ENCODE results near the gene DAGLA.
"Not testable (repeated sequence)": the region's sequence is repeated elsewhere in the genome, so short reads cannot be mapped to it uniquely, and the experiment has no call there.

The DAGLA gene

GRCh38 chr11:61655266-61656159, 24.7 kb upstream of the DAGLA start:
- H3K9me3 Mint-ChIP-seq; H3K36me3 Mint-ChIP-seq (ENCODE audit: low read depth); H3K27ac Mint-ChIP-seq; H3K27me3 Mint-ChIP-seq; intact Hi-C loops (cut with micrococcal nuclease); H3K4me3 Mint-ChIP-seq: not testable (repeated sequence)
- H3K4me1 Mint-ChIP-seq (ENCODE audit: low read depth): peaks cover 24% of the 10 kb centered on the region

DNA sequence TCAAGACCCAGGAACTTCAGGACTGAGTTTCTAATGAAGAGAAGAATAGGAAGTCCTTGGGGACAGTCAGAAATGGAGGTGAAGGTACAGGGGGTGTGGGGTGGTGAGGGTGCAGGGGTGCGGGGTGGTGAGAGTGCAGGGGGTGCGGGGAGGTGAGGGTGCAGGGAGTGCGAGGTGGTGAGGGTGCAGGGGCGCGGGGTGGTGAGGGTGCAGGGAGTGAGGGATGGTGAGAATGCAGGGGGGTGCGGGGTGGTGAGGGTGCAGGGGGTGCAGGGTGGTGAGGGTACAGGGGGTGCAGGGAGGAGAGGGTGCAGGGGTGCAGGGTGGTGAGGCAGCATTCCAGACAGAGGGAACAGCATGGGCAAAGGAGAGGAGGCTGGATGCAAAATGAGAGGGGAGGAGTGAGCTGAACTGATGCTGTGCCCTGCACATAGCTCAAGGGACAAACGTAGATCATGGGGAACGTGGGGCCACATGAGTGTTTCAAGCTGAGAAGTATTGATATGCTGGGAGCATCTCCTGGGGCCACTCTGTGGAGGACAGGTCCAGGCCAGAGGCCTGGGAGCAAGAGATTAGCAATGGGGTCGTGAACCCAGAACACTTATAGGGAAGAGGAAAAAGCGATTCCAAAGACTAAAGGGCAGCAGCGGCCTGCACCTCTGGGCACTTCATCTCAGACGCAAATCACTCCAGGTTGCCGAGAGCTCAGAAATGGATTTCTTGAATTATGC, 23.7 kb upstream of the DAGLA start:
- intact Hi-C loops (cut with micrococcal nuclease): no loop called here
- no peaks in the 10 kb centered on the region for H3K36me3 Mint-ChIP-seq (ENCODE audit: low read depth)
- peaks cover 24% of the 10 kb centered on the region for H3K4me1 Mint-ChIP-seq (ENCODE audit: low read depth)
- H3K27ac Mint-ChIP-seq: no peak overlapping the region
- no peak overlapping the region for H3K4me3 Mint-ChIP-seq
- no peaks in the 10 kb centered on the region for H3K27me3 Mint-ChIP-seq
- no peaks in the 10 kb centered on the region for H3K9me3 Mint-ChIP-seq

- H3K27me3 Mint-ChIP-seq: peaks cover 4% of the 10 kb centered on the region
- no peaks in the 10 kb centered on the region for H3K9me3 Mint-ChIP-seq
- no peak overlapping the region for H3K4me3 Mint-ChIP-seq
- no peaks in the 10 kb centered on the region for H3K36me3 Mint-ChIP-seq (ENCODE audit: low read depth)
- peaks cover 24% of the 10 kb centered on the region for H3K4me1 Mint-ChIP-seq (ENCODE audit: low read depth)
- no peak overlapping the region for H3K27ac Mint-ChIP-seq
- intact Hi-C loops (cut with micrococcal nuclease): no loop called here
Observed at GRCh38 chr11:61657566-61658290, 22.5 kb upstream of the DAGLA start.

DNA sequence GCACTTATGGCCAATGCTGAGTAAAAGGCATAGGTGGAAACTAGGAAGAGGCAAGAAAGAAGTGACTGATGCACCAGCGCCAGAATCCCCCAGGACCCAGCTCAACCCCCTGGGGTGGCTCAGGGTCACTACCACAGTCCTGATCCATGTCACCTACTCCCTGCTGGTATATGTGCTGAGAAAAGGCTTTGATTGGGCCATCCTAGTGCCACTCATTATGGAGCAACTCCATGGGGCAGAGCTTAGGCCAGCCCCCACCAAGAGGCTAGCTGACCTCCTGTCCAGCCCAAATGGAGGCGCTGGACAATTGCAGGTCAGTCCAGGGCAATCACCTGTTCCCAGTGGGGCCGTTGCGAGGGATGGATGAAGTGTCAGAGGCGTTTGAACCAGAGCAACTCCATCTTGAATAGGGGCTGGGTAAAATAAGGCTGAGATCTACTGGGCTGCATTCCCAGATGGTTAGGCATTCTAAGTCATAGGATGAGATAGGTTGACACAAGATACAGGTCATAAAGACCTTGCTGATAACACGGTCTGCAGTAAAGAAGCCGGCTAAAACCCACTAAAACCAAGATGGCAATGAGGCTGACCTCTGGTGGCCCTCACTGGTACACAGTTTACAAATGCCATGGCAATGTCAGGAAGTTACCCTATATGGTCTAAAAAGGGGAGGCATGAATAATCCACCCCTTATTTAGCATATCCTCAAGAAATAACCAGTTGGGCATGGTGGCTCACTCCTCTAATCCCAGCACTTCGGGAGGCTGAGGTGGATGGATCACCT, 20.6 kb upstream of the DAGLA start:
- intact Hi-C loops (cut with micrococcal nuclease): no loop called here
- no peak overlapping the region for H3K27ac Mint-ChIP-seq
- H3K9me3 Mint-ChIP-seq: no peaks in the 10 kb centered on the region
- no peak overlapping the region for H3K4me3 Mint-ChIP-seq
- H3K36me3 Mint-ChIP-seq (ENCODE audit: low read depth): no peaks in the 10 kb centered on the region
- H3K27me3 Mint-ChIP-seq: peaks cover 4% of the 10 kb centered on the region
- peaks cover 9% of the 10 kb centered on the region for H3K4me1 Mint-ChIP-seq (ENCODE audit: low read depth)

DNA sequence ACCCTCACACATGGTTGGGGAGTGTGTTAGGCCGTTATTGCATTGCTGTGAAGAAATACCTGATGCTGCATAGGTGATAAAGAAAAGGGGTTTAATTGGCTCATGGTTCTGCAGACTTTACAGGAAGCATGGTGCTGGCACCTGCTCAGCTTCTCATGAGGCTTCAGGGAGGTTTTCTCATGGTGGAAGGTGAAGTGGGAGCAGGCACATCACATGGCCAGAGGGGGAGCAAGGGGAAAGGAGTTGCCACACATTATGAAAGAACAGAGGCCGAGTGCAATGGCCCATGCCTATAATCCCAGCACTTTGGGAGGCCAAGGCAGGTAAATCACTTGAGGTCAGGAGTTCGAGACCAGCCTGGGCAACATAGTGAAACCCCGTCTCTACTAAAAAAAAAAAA, 19.2 kb upstream of the DAGLA start:
- H3K27ac Mint-ChIP-seq; intact Hi-C loops (cut with micrococcal nuclease); H3K36me3 Mint-ChIP-seq (ENCODE audit: low read depth); H3K27me3 Mint-ChIP-seq; H3K9me3 Mint-ChIP-seq; H3K4me3 Mint-ChIP-seq; H3K4me1 Mint-ChIP-seq (ENCODE audit: low read depth): not testable (repeated sequence)

DNA sequence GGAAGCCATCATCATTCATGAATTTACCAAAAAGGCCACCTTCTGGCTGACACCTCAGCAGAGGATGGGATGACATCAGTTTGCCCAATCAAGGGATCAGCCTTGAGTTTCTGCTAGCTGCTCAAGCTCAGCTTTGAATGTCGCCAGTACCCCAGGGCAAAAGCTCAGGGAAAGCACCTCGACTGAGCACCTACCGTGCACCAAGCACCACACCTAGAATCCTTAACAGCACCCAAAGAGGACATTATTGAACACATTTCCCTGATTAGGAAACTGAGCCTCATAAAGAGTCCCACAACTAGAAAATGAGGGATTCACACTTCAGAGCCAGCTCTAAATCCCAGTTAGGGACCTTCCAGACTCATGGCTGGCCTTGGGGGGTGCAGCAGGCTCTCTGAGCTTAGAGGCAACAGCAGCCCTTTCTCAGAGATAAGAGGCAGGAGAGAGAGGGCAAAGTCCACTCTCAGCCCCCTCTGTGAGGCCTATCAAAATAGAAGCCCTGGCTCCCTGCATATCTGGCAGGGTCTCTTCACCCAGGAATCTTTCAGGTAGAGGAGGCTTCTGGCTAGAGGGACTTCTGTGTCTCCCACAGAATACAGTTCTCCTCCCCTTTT, 13.4 kb upstream of the DAGLA start:
- Mint-ChIP-seq H3K4me3 (no peak overlapping the region), H3K27me3 (peaks cover 15% of the 10 kb centered on the region), H3K4me1 (ENCODE audit: low read depth) (peaks cover 14% of the 10 kb centered on the region), H3K9me3 (no peaks in the 10 kb centered on the region), H3K27ac (no peak overlapping the region), H3K36me3 (ENCODE audit: low read depth) (no peaks in the 10 kb centered on the region)
- intact Hi-C loops (cut with micrococcal nuclease): no loop called here

- no peak overlapping the region for H3K4me3 Mint-ChIP-seq
- H3K27ac Mint-ChIP-seq: no peak overlapping the region
- H3K27me3 Mint-ChIP-seq: peaks cover 12% of the 10 kb centered on the region
- intact Hi-C loops (cut with micrococcal nuclease): no loop called here
- H3K36me3 Mint-ChIP-seq (ENCODE audit: low read depth): no peaks in the 10 kb centered on the region
- no peaks in the 10 kb centered on the region for H3K9me3 Mint-ChIP-seq
- peaks cover 16% of the 10 kb centered on the region for H3K4me1 Mint-ChIP-seq (ENCODE audit: low read depth)
Observed at GRCh38 chr11:61667684-61668305, 12.4 kb upstream of the DAGLA start.

GRCh38 chr11:61669417-61669816, 10.8 kb upstream of the DAGLA start:
- Mint-ChIP-seq H3K9me3 (peaks cover 10% of the 10 kb centered on the region), H3K36me3 (ENCODE audit: low read depth) (no peaks in the 10 kb centered on the region), H3K27ac (peak overlapping the region; percentile 28), H3K27me3 (peaks cover 20% of the 10 kb centered on the region), H3K4me1 (ENCODE audit: low read depth) (peaks cover 16% of the 10 kb centered on the region), H3K4me3 (no peak overlapping the region)
- intact Hi-C loops (cut with micrococcal nuclease): no loop called here

DNA sequence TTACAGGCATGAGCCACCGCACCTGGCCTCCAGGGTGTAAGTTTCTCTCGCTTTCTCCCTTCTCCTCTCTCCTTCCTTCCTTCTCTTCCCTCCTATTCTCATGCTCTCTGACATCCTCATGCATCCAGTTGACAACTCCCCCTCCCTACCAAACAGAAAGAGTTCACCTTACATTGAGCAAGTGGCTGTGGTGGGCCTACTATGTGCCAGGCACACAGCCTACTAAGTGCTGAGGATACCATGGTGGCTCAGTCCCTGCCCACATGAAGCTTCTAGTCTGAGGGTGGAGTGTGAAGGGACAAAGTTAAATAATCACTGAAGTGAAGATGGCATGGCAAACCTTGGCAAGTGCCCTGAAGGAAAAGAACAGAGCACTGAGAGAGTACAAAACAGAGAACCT, 9.6 kb upstream of the DAGLA start:
- Mint-ChIP-seq H3K27ac (no peak overlapping the region), H3K36me3 (ENCODE audit: low read depth) (no peaks in the 10 kb centered on the region), H3K4me1 (ENCODE audit: low read depth) (peaks cover 16% of the 10 kb centered on the region), H3K27me3 (peaks cover 29% of the 10 kb centered on the region), H3K4me3 (no peak overlapping the region), H3K9me3 (peaks cover 10% of the 10 kb centered on the region)
- intact Hi-C loops (cut with micrococcal nuclease): no loop called here

DNA sequence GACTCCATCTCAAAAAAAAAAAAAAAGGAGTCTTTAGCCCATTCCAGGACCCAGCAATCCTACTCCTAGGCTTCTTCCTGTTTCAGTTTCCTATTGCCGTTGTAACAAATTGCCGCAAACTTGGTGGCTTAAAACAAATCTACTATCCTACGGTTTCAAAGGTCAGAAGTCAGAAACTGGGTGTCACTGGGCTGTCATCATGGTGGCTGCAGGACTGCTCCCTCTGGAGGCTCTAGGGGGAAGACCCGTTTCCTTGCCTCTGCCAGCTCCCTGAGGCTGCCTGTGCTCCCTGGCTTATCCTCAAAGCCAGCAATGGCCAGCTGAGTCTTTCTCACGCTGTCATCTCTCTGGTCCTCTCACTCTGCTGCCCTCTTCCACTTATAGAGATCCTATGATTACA, 8.7 kb upstream of the DAGLA start:
- Mint-ChIP-seq H3K4me3 (no peak overlapping the region), H3K27me3 (peaks cover 38% of the 10 kb centered on the region), H3K9me3 (peaks cover 10% of the 10 kb centered on the region), H3K36me3 (ENCODE audit: low read depth) (no peaks in the 10 kb centered on the region), H3K27ac (no peak overlapping the region), H3K4me1 (ENCODE audit: low read depth) (peaks cover 25% of the 10 kb centered on the region)
- intact Hi-C loops (cut with micrococcal nuclease): no loop called here

DNA sequence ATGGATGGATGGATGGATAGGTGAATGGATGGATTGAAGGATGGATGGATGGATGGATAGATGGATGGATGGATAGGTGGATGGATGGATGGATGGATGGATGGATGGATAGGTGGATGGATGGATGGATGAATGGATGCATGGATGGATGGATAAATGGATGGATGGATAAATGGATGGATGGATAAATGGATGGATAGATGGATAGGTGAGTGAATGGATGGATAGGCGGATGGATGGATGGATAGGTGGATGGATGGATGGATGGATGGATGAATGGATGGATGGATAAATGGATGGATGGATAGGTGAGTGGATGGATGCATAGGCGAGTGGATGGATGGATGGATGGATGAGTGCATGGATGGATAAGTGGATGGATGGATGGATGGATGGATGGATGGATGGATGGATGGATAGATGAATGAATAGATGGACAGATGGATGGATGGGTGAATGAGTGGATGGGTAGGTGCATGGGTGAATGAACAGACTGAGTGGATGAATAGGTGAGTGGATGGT, 6.2 kb upstream of the DAGLA start:
- Mint-ChIP-seq H3K27me3 (peaks cover 38% of the 10 kb centered on the region), H3K4me1 (ENCODE audit: low read depth) (peaks cover 41% of the 10 kb centered on the region)
- H3K9me3 Mint-ChIP-seq; H3K36me3 Mint-ChIP-seq (ENCODE audit: low read depth); H3K27ac Mint-ChIP-seq; H3K4me3 Mint-ChIP-seq; intact Hi-C loops (cut with micrococcal nuclease): not testable (repeated sequence)

DNA sequence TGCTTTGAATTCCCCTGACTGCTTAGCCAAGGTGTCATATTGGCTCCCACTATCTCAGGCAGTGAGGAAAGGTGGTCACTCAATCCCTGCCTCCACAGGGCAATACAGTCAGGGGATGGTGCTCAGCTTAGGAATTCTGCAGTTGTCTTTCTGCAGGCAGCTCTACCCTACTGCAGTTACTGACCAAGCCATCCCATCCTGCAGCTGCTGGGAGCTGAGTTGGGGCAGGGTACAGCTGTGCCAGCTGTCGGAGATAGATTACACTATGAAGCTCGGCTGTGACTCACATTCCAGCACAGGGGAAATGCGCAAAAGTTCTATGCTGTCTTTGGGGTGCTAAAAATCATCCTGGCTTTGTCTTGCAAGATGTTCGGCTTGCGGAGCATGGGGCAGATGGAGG, 4.4 kb upstream of the DAGLA start:
- H3K27ac Mint-ChIP-seq: no peak overlapping the region
- H3K36me3 Mint-ChIP-seq (ENCODE audit: low read depth): peaks cover 6% of the 10 kb centered on the region
- H3K4me3 Mint-ChIP-seq: no peak overlapping the region
- H3K27me3 Mint-ChIP-seq: peaks cover 32% of the 10 kb centered on the region
- H3K4me1 Mint-ChIP-seq (ENCODE audit: low read depth): peaks cover 44% of the 10 kb centered on the region
- intact Hi-C loops (cut with micrococcal nuclease): no loop called here
- H3K9me3 Mint-ChIP-seq: peaks cover 10% of the 10 kb centered on the region

- peaks cover 14% of the 10 kb centered on the region for H3K36me3 Mint-ChIP-seq (ENCODE audit: low read depth)
Observed at GRCh38 chr11:61679296-61679695, 895 bp upstream of the DAGLA start.

More at GRCh38 chr11:61679296-61679695, 895 bp upstream of the DAGLA start:
- Mint-ChIP-seq H3K4me1 (ENCODE audit: low read depth) (peaks cover 32% of the 10 kb centered on the region), H3K27ac (no peak overlapping the region), H3K4me3 (peak overlapping the region; percentile 25), H3K9me3 (peaks cover 1% of the 10 kb centered on the region), H3K27me3 (peaks cover 25% of the 10 kb centered on the region)
- intact Hi-C loops (cut with micrococcal nuclease): no loop called here

Data from dendritic cell treated with granulocyte-macrophage colony-stimulating factor and Interleukin-4, amounts not matched to agents 40 ng/mL and 50 ng/mL, for 4 days (primary cell).